Activated effector memory CD4-positive, alpha-beta T cell treated with Interleukin-2 at 50 U/mL for 16 hours (primary cell): ENCODE measurements around the gene PARD6G.
"Not testable (repeated sequence)": the region's sequence is repeated elsewhere in the genome, so short reads cannot be mapped to it uniquely, and the experiment has no call there.

Experiments used
- DNase-seq: peaks from one replicate; pipeline ENCODE4 v3.0.0-alpha.2; 2020

Gene PARD6G

DNA sequence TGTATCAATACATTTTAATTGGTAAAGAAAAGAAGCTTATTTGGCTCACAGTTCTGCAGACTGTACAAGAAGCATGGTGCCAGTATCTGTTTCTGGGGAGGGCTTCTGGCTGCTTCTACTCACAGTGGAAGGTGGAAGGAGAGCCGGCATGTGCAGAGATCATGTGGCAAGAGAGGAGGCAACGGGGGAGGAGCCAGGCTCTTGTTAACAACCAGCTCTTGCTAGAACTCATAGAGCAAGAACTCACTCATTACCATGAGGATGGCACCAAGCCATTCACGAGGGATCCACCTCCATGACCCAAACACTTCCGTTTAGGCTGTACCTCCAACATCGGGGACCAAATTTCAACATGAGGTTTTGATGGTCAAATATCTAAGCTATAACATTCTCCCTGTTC, 7.5 kb downstream of the PARD6G start:
- no peak for DNase-seq

DNA sequence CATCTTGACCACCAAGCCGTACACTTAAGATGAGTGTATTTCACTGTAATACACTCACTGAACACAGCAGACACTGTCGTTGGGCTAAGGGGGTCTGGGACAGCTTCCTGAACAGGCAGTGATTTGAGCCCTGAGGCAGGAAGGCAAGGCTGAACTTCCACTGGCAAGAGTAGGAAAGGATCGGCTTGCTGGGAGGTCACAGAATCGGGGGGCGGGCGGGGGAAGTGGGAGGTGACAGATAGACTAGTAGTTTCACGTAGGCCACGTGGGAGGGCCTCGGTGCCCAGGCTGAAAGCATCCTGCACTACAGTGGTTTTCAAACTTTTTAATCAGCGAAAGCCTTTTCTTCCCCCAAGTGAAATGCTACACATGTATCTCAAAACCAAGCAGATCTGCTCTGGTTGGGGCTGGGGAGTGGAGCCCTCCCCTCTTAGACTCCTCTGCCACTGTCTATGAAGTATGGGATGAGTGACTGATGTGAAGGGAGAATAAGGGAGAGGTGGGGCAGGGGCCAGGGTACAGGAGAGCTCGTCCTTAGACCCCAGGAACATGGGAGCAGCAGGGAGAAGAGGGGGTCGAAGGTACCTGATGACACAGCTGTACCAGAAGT, 8.6 kb downstream of the PARD6G start:
- DNase-seq = no peak

DNA sequence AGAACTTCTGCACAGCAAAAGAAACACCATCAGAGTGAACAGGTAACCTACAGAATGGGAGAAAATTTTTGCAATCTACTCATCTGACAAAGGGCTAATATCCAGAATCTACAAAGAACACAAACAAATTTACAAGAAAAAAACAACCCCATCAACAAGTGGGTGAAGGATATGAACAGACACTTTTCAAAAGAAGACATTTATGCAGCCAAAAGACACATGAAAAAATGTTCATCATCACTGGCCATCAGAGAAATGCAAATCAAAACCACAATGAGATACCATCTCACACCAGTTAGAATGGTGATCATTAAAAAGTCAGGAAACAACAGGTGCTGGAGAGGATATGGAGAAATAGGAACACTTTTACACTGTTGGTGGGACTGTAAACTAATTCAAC, 9.8 kb downstream of the PARD6G start:
- not testable (repeated sequence) for DNase-seq

DNA sequence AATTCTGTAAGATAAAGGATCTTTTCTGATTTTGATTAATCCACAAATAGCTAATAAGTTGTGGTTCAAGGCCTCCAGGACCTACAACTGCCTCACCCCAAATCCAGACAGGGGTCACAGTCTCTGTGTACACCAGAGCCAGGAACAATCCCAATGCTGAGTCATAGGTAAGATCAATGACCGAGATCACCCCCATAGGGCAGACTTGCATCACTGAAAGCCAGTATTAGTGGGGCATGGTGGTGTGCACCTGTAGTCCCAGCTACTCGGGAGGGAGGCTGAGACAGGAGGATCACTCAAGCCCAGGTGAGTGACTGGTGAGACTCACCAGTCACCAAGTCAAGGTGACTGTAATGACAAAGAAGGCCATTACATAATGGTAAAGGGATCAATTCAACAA, 12.9 kb downstream of the PARD6G start:
- no peak for DNase-seq

DNA sequence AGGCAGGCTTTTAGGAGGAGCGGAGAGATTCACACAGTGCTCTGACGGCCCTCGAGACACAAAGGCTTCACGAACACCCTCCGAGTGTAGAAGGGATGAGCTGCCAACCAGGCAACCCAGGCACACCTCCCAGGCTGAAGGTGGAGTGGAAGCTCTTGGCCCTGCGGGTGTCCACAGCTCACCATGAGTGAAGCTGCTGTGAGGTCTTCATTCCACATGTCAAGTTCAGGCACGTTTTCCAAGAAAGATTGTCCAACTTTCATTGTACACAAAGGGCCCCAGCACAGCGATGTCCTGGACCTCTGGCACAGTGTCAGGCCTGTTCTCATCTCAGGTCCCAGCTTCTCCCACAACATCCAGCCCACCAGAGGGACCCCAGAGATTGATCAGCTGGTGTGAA, 13.4 kb downstream of the PARD6G start:
- no peak for DNase-seq

DNA sequence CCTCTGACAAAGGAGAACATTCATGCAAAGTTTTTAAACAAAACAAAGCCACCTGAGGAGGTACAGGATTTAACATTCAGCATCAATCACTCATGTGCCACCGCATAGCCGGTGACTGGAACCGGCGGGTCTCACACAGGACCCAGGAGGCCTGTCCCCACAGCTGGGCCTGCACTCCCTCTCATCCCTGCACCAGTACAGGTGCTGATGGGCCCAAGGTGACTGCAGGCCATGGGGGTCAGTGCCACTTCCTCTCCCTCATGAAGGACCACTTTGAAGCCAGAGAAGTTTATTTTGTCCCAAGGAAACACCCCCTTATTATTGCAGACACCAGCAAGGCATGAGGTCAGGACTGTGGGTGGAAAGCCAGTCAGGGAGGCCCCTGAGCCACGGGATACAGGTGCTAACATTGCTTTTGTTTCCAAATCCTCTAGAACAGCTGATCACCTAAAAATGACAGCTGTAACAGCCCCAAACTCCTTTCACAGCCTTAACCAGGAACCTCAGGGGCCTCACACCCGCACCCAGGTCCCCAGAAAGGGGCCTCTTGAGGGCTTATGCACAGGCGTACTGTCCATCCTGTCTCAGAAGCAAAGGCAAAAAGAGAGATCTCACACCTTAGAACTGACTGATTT, 14.0 kb downstream of the PARD6G start:
- DNase-seq = no peak

DNA sequence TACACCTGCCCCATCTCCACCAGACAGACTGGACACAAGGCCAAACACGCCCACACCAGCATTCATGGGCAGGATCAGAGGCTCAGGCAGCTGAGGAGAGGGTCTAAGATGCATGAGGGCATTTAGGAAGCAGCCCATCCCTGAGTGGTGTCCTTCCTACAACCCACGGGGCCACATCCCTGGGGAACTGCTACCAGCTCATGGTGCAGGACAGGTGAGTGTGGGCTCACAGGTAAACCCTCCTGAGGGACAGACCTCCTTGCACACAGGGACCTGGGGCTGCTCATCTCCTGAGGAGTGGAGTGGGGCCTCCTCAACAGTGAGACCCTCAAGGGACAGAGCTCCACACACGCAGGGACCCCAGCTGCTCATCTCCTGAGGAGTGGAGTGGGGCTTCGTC, 14.6 kb downstream of the PARD6G start:
- no peak for DNase-seq

DNA sequence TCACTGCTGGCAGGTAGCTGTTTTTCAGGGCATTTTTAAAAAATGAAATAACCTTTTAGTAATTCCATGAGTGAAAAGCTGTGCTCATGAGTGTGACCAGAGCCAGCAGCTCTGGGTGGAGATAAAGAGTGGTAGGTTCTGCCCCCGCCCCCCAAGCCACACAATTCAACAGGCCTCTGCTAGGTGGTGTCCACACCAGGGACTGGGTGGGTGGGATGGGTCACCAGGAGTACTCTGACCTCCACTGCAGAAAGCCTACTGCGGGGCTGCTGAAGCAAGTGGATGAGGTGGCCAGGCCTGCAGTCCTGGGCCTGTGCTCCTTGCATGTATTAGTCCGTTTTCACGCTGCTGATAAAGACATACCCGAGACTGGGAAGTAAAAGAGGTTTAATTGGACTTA, 15.3 kb downstream of the PARD6G start:
- DNase-seq = no peak

DNA sequence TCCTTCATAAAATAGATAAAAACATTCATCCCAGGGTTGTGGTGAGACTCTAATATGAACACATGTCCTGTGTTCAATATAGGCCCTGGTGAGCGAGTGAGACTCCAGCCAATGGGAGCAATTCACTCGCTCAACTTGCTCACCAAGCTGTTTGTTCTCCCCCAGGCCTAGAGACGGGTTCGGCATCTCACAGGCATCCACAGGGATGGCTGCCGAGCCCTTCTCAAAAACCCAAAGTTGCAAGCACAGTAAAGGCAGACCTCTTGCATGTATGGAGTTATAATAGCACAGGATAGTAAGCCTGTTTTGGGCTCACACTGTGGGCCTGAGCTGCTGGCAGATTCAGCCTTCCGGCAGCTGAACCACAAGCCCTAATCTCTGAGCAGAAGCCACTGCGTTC, 15.7 kb downstream of the PARD6G start:
- DNase-seq = no peak

DNA sequence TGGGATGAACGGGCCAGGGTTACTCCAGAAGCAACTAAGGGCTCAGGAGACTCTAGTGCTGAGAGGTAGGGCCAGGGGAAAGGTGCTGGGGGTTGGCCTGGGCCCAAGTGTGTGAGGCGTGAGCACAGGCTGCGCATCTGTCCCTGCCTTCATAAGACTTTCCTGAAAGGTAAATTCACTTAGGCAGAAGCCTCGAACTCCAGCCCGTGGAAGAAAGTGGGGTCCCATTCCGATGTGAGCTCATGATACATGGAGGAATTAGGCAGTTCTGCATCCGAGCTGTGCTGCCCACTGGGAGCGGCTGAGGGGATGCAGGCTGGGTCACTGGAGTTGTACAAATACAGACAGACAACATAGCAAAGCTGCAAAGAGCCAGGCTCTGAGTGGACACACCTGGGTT, 16.2 kb downstream of the PARD6G start:
- no peak for DNase-seq

DNA sequence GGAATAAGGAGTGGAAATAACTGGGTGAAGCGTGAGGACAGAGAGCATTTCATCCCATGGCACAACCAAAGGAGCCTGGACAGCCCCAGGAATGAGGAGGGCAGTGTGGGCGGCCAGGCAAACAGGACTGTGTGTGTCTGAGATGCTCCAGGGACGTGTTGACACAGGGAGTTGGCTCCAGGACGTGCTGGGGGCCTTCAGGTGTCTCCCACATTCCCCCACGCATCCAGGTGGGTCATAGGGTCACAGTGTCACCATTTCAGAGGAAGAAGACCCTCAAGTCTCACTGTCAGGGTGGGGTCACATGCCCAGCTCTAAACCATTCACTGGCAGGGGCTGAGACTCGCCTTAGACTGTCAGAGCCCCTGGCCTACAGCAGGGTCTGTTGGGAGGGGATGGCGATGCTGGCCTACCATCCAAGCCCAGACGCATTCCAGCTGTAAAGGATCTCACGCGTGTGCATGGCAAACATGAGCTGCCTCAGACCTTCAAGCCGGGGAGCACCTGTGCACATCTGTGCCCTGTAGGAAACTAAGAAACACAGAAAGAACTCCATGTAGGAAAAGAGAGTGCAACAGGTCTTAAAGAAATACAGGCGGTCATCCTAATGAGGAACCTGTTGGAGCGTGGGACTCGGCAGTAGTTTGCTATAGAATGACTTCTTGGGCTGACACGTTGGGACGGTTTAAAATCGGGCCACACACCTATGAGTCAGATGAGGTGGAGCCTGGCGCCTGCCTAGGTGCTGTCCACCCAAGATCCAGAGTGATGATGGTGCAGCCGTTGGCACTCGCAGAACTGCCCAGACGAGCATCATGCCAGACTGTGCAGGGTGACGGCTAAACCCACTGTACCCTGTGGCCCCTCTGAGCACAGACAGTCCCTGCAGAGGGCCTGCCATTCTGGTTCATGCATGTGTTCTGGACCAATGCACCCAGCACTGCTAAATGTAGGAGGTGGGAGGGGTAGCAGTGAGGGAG, 17.3 kb downstream of the PARD6G start:
- no peak for DNase-seq

DNA sequence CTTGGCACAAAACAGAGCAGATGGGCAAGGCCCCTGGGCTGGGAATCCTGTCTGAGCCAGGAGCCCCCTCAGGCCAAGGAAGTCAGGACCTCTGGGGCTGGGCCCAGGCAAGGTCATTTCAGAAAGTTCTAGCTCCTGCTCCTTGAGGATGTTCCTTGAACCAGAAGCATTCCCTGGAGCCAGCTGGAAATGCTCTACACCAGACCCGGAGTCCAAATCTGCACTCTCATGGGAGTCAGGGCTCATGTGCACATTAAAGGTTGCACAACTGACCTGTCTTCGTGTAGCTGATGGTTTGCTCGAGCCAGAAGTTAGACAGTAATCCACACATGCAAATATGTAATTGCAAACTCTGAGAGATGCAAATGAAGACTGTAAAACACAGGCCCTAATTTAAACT, 18.0 kb downstream of the PARD6G start:
- no peak for DNase-seq

DNA sequence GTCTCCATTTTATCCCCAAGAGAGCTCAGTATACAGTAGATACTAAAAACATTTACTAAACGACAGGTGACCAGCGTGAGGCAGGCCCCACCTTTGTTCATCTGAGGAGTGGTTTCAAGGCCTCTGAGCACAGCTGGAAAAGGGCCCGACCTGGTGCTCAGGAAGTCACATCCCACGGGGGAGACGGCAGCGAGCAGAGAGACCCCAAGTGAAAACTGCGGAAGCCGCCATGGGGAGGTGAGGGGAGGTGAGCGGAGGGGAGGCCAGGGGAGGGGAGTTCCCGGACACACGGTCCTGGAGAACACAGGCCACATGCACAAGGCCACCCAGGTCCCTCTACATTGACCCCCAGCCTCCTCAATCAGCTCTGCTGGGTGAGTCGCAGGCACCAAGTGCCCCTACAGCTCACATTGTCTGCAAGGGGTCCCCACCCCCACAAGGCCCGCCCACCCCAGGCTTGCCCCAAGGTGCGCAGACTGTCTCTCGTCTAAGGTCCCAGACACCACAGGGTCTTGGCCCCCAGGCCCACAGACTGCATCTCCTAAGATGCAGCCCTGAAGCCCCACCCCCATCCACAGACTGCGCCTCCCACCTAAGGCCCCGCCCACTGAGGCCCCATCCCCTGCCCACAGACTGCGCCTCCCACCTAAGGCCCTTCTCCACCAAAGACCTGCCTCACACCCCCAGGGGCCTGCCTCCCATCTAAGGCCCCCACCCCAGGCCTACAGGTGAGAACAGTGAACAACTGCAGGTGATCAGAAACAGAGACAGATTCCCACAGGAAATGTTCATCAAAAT, 19.1 kb downstream of the PARD6G start:
- DNase-seq = no peak

DNA sequence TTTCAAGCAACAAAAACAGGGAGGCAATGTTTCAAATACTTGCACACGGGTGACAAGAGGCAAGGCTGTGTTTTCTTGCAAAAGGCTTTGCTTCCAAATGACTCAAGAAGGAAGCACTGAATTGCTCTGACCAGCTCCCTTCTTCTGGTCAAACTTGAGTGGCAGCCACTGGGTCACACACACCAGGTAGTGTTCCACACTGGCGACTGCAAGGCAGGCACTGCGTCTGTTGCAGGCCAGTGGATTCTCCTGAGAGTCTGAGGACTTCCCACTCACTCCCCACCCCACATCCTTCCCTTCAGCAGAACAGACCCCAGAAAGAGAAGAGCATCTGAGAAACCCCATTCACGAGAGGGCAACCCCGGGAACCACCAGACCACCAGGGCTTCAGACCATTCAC, 19.8 kb downstream of the PARD6G start:
- no peak for DNase-seq

DNA sequence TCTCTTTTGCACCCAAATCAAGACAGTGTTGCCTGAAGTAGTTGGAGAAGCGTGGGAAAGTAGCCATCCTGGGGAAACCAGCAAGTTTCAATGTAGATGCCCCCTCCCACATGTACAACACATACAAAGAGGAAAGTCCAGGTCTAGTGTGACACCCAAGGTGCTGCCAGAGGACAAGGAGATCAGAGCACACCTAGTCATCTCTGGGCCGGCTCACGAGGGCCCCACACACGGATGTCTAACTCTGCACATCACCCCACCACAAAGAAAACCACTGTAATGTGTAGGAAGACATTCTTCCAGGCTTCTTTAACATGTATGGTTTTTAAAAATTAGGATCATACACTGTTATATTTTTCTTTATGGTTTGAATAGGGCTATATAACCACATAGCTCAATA, 21.6 kb downstream of the PARD6G start:
- DNase-seq = no peak

DNA sequence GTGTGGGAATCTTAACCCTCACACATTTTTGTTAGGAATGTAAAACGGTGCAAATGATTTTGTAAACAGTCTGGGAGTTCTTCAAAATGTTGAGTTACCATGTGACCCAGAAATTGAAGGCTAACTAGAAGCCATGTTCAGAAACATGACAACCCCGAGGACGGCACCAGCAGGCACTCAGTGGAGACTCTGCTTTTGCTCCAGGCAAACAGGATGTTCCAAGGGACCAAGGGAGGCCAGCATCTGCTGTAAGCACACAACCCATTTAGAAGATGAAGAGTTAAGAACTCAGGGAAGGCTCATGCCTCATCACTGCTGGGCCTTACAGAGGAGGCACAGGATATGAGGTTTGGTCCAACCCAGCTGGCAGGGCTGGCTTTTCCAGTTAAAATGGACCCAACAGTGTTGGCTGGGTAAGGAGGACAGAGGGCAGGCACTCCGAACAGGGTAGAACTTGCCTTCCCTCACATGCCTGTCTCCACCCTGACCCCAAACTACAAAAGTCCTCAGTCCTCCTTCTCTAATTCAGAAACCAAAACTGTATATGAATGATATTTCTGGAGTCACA, 23.6 kb downstream of the PARD6G start:
- no peak for DNase-seq

DNA sequence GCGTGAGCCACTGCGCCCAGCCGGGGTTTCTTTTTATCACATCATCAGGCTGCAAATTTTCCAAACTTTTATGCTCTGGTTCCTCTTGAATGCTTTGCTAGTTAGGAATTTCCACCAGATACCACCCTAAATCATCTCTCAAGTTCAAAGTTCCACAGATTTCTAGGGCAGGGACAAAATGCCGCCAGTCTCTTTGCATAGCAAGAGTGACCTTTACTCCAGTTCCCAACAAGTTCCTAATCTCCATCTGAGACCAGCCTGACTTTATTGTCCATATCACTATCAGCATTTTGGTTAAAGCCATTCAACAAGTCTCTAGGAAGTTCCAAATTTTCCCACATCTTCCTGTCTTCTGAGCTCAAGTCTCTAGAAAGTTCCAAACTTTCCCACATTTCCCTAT, 27.8 kb downstream of the PARD6G start:
- DNase-seq = not testable (repeated sequence)

DNA sequence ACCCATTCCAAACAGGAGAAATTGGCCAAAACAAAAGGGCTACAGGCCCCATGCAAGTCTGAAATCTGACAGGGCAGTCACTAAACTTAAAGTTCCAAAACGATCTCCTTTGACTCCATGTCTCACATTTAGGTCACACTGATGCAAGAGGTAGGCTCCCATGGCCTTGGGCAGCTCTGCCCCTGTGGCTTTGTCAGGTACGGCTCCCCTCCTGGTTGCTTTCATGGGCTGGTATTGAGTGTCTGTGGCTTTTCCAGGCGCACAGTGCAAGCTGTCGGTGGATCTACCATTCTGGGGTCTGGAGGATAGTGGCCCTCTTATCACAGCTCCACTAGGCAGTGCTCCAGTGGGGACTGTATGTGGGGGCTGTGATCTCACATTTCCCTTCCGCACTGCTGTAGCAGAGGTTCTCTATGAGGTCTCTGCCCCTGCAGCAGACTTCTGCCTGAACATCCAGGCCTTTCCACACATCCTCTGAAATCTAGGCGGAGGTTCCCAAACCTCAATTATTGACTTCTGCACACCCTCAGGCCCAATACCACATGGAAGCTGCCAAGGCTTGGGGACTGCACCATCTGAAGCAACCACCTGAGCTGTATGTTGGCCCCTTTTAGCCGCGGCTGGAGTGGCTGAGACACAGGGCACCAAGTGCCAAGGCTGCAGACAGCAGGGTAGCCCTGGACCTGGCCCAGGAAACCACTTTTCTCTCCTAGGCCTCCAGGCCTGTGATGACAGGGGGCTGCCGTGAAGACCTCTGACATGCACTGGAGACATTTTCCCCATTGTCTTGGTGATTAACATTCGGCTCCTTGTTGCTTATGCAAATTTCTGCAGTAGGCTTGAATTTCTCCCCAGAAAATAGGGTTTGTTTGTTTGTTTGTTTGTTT, 28.7 kb downstream of the PARD6G start:
- DNase-seq = no peak

DNA sequence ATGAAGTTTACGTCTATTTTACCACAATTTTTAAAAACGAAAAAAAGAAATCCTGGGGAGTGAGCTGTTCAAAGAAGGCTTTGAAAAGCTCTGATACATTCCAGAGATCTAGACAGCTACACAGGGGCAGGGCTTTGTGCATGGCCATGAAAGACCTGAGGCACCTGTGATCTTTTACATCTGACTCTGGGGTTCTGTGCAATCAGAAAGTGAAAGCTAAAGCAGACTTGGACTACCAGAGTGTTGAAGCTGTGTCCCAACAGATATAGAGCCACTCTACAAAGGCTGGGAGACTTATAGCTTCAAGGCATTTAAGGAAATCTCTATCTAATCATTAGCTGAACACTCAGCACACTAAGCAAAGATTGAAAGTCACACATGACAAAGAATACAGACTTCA, 34.1 kb downstream of the PARD6G start:
- no peak for DNase-seq

DNA sequence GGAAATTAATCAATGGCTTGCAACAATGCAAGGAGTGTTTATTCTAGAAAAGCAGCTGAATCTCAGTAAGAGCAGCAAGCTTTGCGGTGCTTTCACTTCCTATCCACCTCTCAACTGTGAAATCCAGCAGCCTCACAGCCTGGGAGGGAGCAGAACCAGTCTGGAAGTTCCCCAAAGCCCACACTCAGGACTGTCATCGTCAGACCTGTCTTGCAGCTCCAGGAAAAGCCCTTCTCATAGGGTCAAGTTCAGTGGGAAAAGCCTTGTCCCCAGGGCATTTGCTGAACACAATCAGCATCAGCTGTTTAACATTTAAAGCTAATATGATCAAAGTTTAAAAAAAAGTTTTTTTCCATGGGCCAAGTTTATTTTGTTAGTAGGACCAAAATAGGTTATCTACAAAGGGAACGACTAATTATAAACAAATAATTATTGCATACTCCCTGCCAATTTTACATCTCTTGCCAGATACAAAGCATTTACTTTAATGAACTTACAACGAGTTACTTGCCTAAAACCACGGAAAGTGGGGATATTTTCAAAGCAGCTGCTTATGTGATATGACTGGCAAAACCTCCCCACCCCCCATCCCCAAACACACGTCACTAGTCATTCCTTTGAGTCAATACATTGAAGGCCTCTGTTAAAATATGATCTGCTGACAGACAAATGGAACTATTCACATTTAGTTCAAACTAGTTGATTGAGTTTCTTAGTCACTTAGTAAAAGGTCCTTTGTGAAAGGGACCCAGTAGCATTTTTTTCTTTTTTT, 36.8 kb downstream of the PARD6G start:
- no peak for DNase-seq

DNA sequence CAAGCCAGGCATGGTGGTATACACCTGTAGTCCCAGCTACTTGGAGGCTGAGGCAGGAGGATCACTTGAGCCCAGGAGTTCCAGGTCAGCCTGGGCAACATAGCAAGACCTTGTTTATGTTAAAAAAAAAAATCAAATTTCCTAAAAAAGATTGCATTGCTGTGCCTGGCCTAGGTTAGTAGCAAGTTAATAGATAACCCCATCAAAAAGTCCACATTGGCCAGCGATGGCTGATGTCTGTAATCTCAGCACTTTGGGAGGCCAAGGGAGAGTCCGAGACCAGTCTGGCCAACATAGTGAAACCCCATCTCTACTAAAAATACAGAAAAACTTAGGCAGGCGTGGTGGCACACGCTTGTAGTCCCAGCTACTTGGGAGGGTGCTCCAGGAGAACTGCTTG, 38.7 kb downstream of the PARD6G start:
- DNase-seq = no peak
